GM18502 (cell line): Measurements from ENCODE around the gene SNX30.

Source experiments
- ATAC-seq: cut with Tn5 transposase; IDR thresholded peaks from one replicate; pipeline ENCODE4 v1.9.1; 2021; ENCODE audit warnings: mild to moderate bottlenecking; ENCODE audit not compliant: unreplicated experiment, poor library complexity

Gene SNX30

DNA sequence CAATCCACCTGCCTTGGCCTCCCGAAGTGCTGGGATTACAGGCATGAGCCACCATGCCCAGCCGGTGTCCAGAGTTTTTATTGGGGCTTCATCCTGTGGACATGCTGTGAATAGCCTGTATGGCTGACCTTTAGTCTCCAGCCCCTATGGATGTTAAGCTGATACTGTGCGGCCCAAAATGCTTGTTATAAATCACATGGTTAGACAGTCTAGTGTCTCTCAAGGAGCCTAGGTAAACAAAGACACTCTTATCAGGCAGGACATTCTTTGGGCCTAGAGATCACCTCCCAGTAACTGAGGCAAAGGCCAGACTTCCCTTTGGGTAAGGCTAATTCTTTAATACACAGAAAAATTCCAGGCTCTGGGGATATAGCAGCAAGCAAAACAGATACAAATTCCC is 162.1 kb downstream of the SNX30 start:
- no peak for ATAC-seq

GRCh38 chr9:112913326-112913725 is 162.8 kb downstream of the SNX30 start:
- no peak for ATAC-seq

- ATAC-seq, result no peak
Measured at GRCh38 chr9:112914524-112914923, 164.0 kb downstream of the SNX30 start.

DNA sequence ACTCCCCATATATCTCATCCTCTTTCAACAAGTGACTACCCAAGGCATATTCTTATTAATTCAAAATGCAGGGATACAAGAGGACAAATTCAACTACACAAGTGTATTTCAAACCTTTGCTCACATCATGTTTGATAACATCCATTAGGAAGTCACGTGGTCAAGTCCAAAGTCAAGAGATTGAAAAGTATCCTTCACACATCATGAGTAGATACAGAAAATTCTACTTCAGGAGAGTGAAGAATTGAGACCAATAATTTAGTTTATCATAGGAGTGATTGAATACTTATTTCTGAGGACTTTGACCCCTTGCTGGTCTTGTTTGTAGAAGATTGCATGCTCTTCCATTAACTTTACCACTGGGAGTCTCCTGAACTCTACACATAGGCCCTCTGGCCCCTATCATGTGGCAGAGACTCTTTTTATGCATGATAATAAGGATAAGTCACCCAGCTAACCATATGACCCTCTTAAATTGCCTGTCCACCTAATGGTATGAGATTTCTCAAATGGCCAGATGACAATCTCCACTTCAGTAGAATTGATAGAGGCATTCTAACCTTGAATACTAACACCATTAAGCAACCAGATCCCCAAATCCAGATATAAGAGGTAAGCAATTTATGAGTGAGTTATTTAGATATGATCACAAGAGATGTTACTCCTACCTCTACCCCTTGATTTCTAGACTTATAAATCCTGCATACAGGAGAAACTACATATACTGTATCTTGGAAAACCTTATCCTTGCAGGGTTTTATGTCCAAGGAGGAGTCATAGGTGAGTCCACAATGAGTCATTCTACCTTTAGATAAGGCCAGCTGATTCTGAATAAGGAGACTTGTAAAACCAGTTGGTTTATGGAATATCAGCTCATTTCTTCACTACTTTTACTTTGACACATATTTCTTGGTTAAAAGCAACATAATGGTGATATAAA is 166.8 kb downstream of the SNX30 start:
- no peak for ATAC-seq

GRCh38 chr9:112917987-112918362 is 167.4 kb downstream of the SNX30 start:
- no peak for ATAC-seq

DNA sequence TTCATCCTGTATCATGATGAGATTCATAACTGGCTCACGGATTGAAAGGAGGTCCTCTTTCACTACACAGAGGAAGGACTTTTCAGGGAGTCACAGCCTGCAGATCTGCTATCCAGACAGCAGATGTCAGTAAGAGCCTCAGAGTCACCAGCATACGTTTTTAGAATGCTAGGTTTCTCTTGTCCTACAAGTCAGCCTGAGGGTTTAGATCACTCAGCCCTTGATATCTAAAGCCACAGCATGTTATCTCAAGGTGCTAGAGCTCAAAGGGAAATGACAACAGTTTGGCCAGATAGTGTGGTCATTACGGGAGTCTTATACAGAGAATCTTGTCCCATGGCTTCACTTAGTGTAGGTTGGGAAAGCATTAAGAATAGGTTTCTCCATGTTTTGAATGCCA is 171.0 kb downstream of the SNX30 start:
- ATAC-seq, result no peak
